HG03571 (cell line): ENCODE measurements around the gene RHBDL1.
"Not testable (repeated sequence)": the region's sequence is repeated elsewhere in the genome, so short reads cannot be mapped to it uniquely, and the experiment has no call there.

ENCODE experiments used
- ATAC-seq: cut with Tn5 transposase; IDR thresholded peaks from one replicate; pipeline ENCODE4 v1.9.1; 2021; ENCODE audit not compliant: unreplicated experiment

RHBDL1 gene

GRCh38 chr16:684961-685696 is 9.7 kb downstream of the RHBDL1 start:
- ATAC-seq: no peak

- ATAC-seq: no peak
These were observed 10.5 kb downstream of the RHBDL1 start for GRCh38 chr16:685967-686366.

GRCh38 chr16:686459-687260 is 11.2 kb downstream of the RHBDL1 start:
- ATAC-seq: no peak

- ATAC-seq: no peak
These were observed 12.0 kb downstream of the RHBDL1 start for GRCh38 chr16:687499-687898.

GRCh38 chr16:689175-689897 is 13.9 kb downstream of the RHBDL1 start:
- no peak for ATAC-seq

GRCh38 chr16:691242-691641 is 15.8 kb downstream of the RHBDL1 start:
- not testable (repeated sequence) for ATAC-seq

GRCh38 chr16:692356-693108 is 17.1 kb downstream of the RHBDL1 start:
- ATAC-seq: no peak

GRCh38 chr16:693364-693763 is 17.9 kb downstream of the RHBDL1 start:
- no peak for ATAC-seq

GRCh38 chr16:693766-694165 is 18.3 kb downstream of the RHBDL1 start:
- ATAC-seq: no peak

GRCh38 chr16:694187-694862 is 18.9 kb downstream of the RHBDL1 start:
- ATAC-seq: no peak

- ATAC-seq: no peak
These were observed 19.4 kb downstream of the RHBDL1 start for GRCh38 chr16:694863-695354.

GRCh38 chr16:695355-696089 is 20.1 kb downstream of the RHBDL1 start:
- no peak for ATAC-seq

GRCh38 chr16:698911-699671 is 23.6 kb downstream of the RHBDL1 start:
- no peak for ATAC-seq

- ATAC-seq: no peak
These were observed 25.5 kb downstream of the RHBDL1 start for GRCh38 chr16:700684-701584.

- ATAC-seq: no peak
These were observed 26.9 kb downstream of the RHBDL1 start for GRCh38 chr16:702341-702740.

GRCh38 chr16:703406-703805 is 27.9 kb downstream of the RHBDL1 start:
- no peak for ATAC-seq

GRCh38 chr16:704047-704446 is 28.6 kb downstream of the RHBDL1 start:
- ATAC-seq: no peak
